SK-N-SH (cell line): ENCODE measurements around the gene MXI1. TPM values are rescaled to one million over a fixed set of nuclear protein-coding genes. Genes with fewer than 3 reads are reported as not detected.

Experiments
- CTCF ChIA-PET: fragments of 300-600, 350-600 bp; formaldehyde crosslinking; extraction: SDS; loops from one replicate; lab custom pipeline; 2021; lab: Yijun Ruan, JAX
- POLR2A ChIA-PET: fragments of 350-600 bp; sonication (Branson Sonifier 250); formaldehyde crosslinking; extraction: SDS; loops from one replicate; lab custom pipeline; 2020; ENCODE audit warnings: antibody characterized with exemption, inconsistent platforms; lab: Yijun Ruan, JAX
- DNase-seq: peaks from one replicate; pipeline ENCODE4 v3.0.0; 2012
- H2AFZ ChIP-seq: fragments of 200-600 bp; sonication (generic); 2 replicates; pipeline ENCODE4 v1.8.1; 2016; ENCODE audit warnings: antibody characterized with exemption, mild to moderate bottlenecking, low read depth
- H3F3A ChIP-seq: fragments of 200-600 bp; sonication (generic); replicated peaks from 2 replicates; pipeline ENCODE3; 2016; ENCODE audit warnings: antibody characterized with exemption, mild to moderate bottlenecking; ENCODE audit not compliant: insufficient read depth
- H3K27ac ChIP-seq, 2 experiments: fragments of 200-500 bp in 1 of 2; fragments of 200-600 bp in 1 of 2; sonication (Bioruptor generic) in 1 of 2; sonication (generic), shearing (Covaris generic) in 1 of 2; 2 replicates each; pipeline versions ENCODE4 v1.5.1 to v1.6.1; 2014 to 2016; ENCODE audit warnings: low read depth in 2 of 2, inconsistent platforms in 1 of 2, low read length in 1 of 2, mild to moderate bottlenecking in 1 of 2, mixed read lengths in 1 of 2
- H3K27me3 ChIP-seq: fragments of 200-600 bp; sonication (generic), shearing (Covaris generic); 2 replicates; pipeline ENCODE4 v1.6.1; 2016; ENCODE audit warnings: mixed run types; ENCODE audit not compliant: insufficient read depth
- H3K36me3 ChIP-seq, 2 experiments: fragments of 200-500 bp in 1 of 2; fragments of 200-600 bp in 1 of 2; sonication (Bioruptor generic) in 1 of 2; sonication (generic) in 1 of 2; replicated peaks in 1 of 2; 2 replicates each; pipeline versions ENCODE3 to v1.5.1; 2014 to 2016; ENCODE audit warnings: low read length in 1 of 2, mild to moderate bottlenecking in 1 of 2; ENCODE audit not compliant: insufficient read depth in 2 of 2, control insufficient read depth in 1 of 2
- H3K4me1 ChIP-seq, 2 experiments: fragments of 200-500 bp in 1 of 2; fragments of 200-600 bp in 1 of 2; sonication (Bioruptor generic) in 1 of 2; sonication (generic), shearing (Covaris generic) in 1 of 2; 2 replicates each; pipeline versions ENCODE4 v1.5.1 to v1.6.1; 2014 to 2016; ENCODE audit warnings: low read depth in 1 of 2, low read length in 1 of 2, mixed run types in 1 of 2; ENCODE audit not compliant: insufficient read depth in 2 of 2, control insufficient read depth in 1 of 2
- H3K4me2 ChIP-seq: fragments of 200-600 bp; sonication (generic), shearing (Covaris generic); 2 replicates; pipeline ENCODE4 v1.6.1; 2017; ENCODE audit warnings: mixed run types
- H3K4me3 ChIP-seq, 2 experiments: fragments of 200-500 bp in 1 of 2; fragments of 200-600 bp in 1 of 2; sonication (Bioruptor generic) in 1 of 2; sonication (generic), shearing (Covaris generic) in 1 of 2; 2 replicates each; pipeline versions ENCODE4 v1.5.1 to v1.8.1; 2014 to 2016; ENCODE audit warnings: low read depth in 2 of 2, inconsistent platforms in 1 of 2, low read length in 1 of 2, mild to moderate bottlenecking in 1 of 2, mixed read lengths in 1 of 2, moderate library complexity in 1 of 2
- H3K79me2 ChIP-seq: fragments of 200-600 bp; sonication (generic); 2 replicates; pipeline ENCODE4 v1.8.1; 2017; ENCODE audit warnings: mild to moderate bottlenecking; ENCODE audit not compliant: insufficient read depth
- H3K9ac ChIP-seq: fragments of 200-600 bp; sonication (generic); 2 replicates; pipeline ENCODE4 v1.6.1; 2017; ENCODE audit warnings: mixed run types
- H3K9me2 ChIP-seq: fragments of 200-600 bp; sonication (generic); 2 replicates; pipeline ENCODE4 v1.6.1; 2017; ENCODE audit warnings: mixed run types
- H3K9me3 ChIP-seq: fragments of 200-600 bp; sonication (generic); 2 replicates; pipeline ENCODE4 v1.6.1; 2017; ENCODE audit warnings: mixed run types, mild to moderate bottlenecking, moderate library complexity
- H4K20me1 ChIP-seq: fragments of 200-600 bp; sonication (generic); 2 replicates; pipeline ENCODE4 v1.6.1; 2017; ENCODE audit warnings: mild to moderate bottlenecking, mixed run types; ENCODE audit not compliant: insufficient read depth
- FOXJ3 ChIP-seq: sonication (generic); formaldehyde crosslinking; IDR thresholded peaks from 2 replicates; pipeline ENCODE4 v1.5.1; 2020; ENCODE audit warnings: mild to moderate bottlenecking, missing genetic modification reagents
- FOXM1 ChIP-seq: IDR thresholded peaks from 2 replicates; pipeline ENCODE4 v1.4.0; 2012; ENCODE audit warnings: low read depth, mild to moderate bottlenecking
- GATA2 ChIP-seq: sonication (generic); formaldehyde crosslinking; IDR thresholded peaks from 2 replicates; pipeline ENCODE4 v1.5.0; 2020; ENCODE audit warnings: mild to moderate bottlenecking, missing genetic modification reagents
- MXI1 ChIP-seq: IDR thresholded peaks from 2 replicates; pipeline ENCODE4 v1.6.1; 2012; ENCODE audit warnings: mild to moderate bottlenecking, low read depth, low read length, improper control_type of control experiment
- NFIC ChIP-seq: IDR thresholded peaks from 2 replicates; pipeline ENCODE4 v1.4.0; 2012; ENCODE audit warnings: borderline replicate concordance
- NRF1 ChIP-seq: IDR thresholded peaks from 2 replicates; pipeline ENCODE4 v1.6.1; 2012; ENCODE audit warnings: low read depth, mild to moderate bottlenecking, low read length
- POLR2AphosphoS5 ChIP-seq: IDR thresholded peaks from 2 replicates; pipeline ENCODE4 v1.6.1; 2012; ENCODE audit warnings: low read depth, low read length
- RAD21 ChIP-seq: IDR thresholded peaks from 2 replicates; pipeline ENCODE4 v1.6.1; 2012; ENCODE audit warnings: mild to moderate bottlenecking, low read length
- RCOR1 ChIP-seq: fragments of 150-350 bp; IDR thresholded peaks from 2 replicates; pipeline ENCODE4 v1.6.1; 2017; ENCODE audit warnings: antibody characterized with exemption, low read length
- RFX5 ChIP-seq: IDR thresholded peaks from 2 replicates; pipeline ENCODE4 v1.6.1; 2012; ENCODE audit warnings: mild to moderate bottlenecking, improper control_type of control experiment, low read length
- RXRA ChIP-seq: IDR thresholded peaks from 2 replicates; pipeline ENCODE4 v1.4.0; 2012; ENCODE audit warnings: low read depth, mild to moderate bottlenecking, borderline replicate concordance
- WGBS: methylation state at CpG from one replicate; pipeline ENCODE4 v1.1.6; 2017; ENCODE audit warnings: low lambda C conversion rate; 5-methylcytosine and 5-hydroxymethylcytosine counted together
- polyA plus RNA-seq, 3 experiments: library from polyadenylated mRNA; depleted of rRNA; stranded (reverse); fragments of >200 nt; gene quantifications; 2 replicates each; pipeline ENCODE4 v1.2.3, GENCODE V29; 2012
- TF ChIP-seq, protein P1 (sequence below): IDR thresholded peaks from 2 replicates; pipeline ENCODE4 v1.4.0; 2012; ENCODE audit warnings: low read depth, borderline replicate concordance
- TF ChIP-seq, protein P2 (sequence below): IDR thresholded peaks from 2 replicates; pipeline ENCODE4 v1.6.1; 2012; ENCODE audit warnings: mild to moderate bottlenecking, low read depth, low read length, moderate library complexity
- TF ChIP-seq, protein P3 (sequence below): fragments of 150-350 bp; IDR thresholded peaks from 2 replicates; pipeline ENCODE4 v1.6.1; 2017; ENCODE audit warnings: antibody characterized with exemption, low read length, low read depth, borderline replicate concordance
- TF ChIP-seq, protein P4 (sequence below): IDR thresholded peaks from 2 replicates; pipeline ENCODE4 v1.4.0; 2012; ENCODE audit warnings: low read depth
- TF ChIP-seq, protein P5 (sequence below): fragments of 150-350 bp; IDR thresholded peaks from 2 replicates; pipeline ENCODE4 v1.6.1; 2016; ENCODE audit warnings: mild to moderate bottlenecking, low read depth, low read length
- TF ChIP-seq, protein P6 (sequence below): IDR thresholded peaks from 2 replicates; pipeline ENCODE4; 2012

Gene MXI1
- polyA plus RNA-seq, 1 of the 3 experiments (the other 2 are of a cell fraction), result 13.8 TPM

DNA sequence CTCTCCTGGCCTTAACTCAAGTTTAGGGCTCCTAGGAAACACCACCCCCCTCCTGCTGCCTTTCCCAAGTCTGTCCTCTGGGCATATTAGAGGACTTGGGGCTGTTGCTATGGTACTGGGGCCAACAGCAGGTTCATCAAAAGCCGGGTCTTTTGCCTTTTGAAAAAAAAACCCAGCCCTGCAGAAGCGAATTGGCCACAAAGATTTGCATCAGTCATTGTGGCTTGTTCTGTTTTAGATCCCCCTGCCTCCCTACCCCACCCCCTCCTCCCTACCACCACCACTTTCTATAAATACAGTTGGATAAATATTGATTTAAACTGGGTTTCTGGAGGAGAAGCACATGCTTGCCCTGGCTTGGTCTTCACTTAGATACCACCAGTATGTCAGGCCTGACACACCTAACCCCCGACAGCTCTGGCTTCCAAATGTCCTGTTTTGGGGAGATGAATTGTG is 7.0 kb downstream of the MXI1 start:
- Histone ChIP-seq H3K9ac (no peak overlapping the region), H3K36me3 (no peaks in the 10 kb centered on the region), H3K4me2 (no peak overlapping the region), H3K27ac (no peak overlapping the region), H3K4me3 (no peak overlapping the region), H4K20me1 (no peaks in the 10 kb centered on the region), H3F3A (no peaks in the 10 kb centered on the region), H3K79me2 (no peaks in the 10 kb centered on the region), H2AFZ (no peak overlapping the region), H3K9me2 (no peaks in the 10 kb centered on the region), H3K4me1 (peaks cover 0 to 10% of the 10 kb centered on the region in 2 experiments; a peak in 3 of 4 replicates), H3K9me3 (no peaks in the 10 kb centered on the region), H3K27me3 (no peaks in the 10 kb centered on the region)
- CTCF ChIA-PET, result interaction anchor here (1.6 to 3.7 kb wide), 2 partner anchors 10 to 330 kb away, joined by 4 to 22 read pairs; no protein-coding TSS in a partner anchor
- WGBS, result 41% methylated on average over 3 of the region's 3 CpGs
- TF ChIP-seq RAD21 (no peak), NRF1 (no peak), NFIC (no peak), RXRA (no peak), POLR2AphosphoS5 (no peak), MXI1 (no peak), FOXM1 (no peak), RFX5 (no peak), RCOR1 (no peak), GATA2 (CRISPR knock-in tag) (no peak), FOXJ3 (CRISPR knock-in tag) (no peak)
- TF ChIP-seq, protein P1, sequence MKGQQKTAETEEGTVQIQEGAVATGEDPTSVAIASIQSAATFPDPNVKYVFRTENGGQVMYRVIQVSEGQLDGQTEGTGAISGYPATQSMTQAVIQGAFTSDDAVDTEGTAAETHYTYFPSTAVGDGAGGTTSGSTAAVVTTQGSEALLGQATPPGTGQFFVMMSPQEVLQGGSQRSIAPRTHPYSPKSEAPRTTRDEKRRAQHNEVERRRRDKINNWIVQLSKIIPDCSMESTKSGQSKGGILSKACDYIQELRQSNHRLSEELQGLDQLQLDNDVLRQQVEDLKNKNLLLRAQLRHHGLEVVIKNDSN, result no peak
- TF ChIP-seq, protein P2, sequence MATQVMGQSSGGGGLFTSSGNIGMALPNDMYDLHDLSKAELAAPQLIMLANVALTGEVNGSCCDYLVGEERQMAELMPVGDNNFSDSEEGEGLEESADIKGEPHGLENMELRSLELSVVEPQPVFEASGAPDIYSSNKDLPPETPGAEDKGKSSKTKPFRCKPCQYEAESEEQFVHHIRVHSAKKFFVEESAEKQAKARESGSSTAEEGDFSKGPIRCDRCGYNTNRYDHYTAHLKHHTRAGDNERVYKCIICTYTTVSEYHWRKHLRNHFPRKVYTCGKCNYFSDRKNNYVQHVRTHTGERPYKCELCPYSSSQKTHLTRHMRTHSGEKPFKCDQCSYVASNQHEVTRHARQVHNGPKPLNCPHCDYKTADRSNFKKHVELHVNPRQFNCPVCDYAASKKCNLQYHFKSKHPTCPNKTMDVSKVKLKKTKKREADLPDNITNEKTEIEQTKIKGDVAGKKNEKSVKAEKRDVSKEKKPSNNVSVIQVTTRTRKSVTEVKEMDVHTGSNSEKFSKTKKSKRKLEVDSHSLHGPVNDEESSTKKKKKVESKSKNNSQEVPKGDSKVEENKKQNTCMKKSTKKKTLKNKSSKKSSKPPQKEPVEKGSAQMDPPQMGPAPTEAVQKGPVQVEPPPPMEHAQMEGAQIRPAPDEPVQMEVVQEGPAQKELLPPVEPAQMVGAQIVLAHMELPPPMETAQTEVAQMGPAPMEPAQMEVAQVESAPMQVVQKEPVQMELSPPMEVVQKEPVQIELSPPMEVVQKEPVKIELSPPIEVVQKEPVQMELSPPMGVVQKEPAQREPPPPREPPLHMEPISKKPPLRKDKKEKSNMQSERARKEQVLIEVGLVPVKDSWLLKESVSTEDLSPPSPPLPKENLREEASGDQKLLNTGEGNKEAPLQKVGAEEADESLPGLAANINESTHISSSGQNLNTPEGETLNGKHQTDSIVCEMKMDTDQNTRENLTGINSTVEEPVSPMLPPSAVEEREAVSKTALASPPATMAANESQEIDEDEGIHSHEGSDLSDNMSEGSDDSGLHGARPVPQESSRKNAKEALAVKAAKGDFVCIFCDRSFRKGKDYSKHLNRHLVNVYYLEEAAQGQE, result no peak
- TF ChIP-seq, protein P3, sequence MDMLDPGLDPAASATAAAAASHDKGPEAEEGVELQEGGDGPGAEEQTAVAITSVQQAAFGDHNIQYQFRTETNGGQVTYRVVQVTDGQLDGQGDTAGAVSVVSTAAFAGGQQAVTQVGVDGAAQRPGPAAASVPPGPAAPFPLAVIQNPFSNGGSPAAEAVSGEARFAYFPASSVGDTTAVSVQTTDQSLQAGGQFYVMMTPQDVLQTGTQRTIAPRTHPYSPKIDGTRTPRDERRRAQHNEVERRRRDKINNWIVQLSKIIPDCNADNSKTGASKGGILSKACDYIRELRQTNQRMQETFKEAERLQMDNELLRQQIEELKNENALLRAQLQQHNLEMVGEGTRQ, result no peak
- TF ChIP-seq, protein P4, sequence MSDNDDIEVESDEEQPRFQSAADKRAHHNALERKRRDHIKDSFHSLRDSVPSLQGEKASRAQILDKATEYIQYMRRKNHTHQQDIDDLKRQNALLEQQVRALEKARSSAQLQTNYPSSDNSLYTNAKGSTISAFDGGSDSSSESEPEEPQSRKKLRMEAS, result no peak
- TF ChIP-seq, protein P5, sequence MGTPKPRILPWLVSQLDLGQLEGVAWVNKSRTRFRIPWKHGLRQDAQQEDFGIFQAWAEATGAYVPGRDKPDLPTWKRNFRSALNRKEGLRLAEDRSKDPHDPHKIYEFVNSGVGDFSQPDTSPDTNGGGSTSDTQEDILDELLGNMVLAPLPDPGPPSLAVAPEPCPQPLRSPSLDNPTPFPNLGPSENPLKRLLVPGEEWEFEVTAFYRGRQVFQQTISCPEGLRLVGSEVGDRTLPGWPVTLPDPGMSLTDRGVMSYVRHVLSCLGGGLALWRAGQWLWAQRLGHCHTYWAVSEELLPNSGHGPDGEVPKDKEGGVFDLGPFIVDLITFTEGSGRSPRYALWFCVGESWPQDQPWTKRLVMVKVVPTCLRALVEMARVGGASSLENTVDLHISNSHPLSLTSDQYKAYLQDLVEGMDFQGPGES, result no peak
- TF ChIP-seq, protein P6, sequence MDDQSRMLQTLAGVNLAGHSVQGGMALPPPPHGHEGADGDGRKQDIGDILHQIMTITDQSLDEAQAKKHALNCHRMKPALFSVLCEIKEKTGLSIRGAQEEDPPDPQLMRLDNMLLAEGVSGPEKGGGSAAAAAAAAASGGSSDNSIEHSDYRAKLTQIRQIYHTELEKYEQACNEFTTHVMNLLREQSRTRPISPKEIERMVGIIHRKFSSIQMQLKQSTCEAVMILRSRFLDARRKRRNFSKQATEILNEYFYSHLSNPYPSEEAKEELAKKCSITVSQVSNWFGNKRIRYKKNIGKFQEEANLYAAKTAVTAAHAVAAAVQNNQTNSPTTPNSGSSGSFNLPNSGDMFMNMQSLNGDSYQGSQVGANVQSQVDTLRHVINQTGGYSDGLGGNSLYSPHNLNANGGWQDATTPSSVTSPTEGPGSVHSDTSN, result no peak
- no peak for DNase-seq
- POLR2A ChIA-PET, result no interaction called here
